GM18909 (cell line): ENCODE results near the gene PARD6G.

Experiments used
- ATAC-seq: cut with Tn5 transposase; IDR thresholded peaks from one replicate; pipeline ENCODE4 v1.9.1; 2021; ENCODE audit warnings: mild to moderate bottlenecking; ENCODE audit not compliant: unreplicated experiment, poor library complexity

The PARD6G gene

GRCh38 chr18:80218341-80219227, 28.7 kb downstream of the PARD6G start:
- ATAC-seq: no peak

DNA sequence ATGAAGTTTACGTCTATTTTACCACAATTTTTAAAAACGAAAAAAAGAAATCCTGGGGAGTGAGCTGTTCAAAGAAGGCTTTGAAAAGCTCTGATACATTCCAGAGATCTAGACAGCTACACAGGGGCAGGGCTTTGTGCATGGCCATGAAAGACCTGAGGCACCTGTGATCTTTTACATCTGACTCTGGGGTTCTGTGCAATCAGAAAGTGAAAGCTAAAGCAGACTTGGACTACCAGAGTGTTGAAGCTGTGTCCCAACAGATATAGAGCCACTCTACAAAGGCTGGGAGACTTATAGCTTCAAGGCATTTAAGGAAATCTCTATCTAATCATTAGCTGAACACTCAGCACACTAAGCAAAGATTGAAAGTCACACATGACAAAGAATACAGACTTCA, 34.1 kb downstream of the PARD6G start:
- ATAC-seq: peak; percentile 71

DNA sequence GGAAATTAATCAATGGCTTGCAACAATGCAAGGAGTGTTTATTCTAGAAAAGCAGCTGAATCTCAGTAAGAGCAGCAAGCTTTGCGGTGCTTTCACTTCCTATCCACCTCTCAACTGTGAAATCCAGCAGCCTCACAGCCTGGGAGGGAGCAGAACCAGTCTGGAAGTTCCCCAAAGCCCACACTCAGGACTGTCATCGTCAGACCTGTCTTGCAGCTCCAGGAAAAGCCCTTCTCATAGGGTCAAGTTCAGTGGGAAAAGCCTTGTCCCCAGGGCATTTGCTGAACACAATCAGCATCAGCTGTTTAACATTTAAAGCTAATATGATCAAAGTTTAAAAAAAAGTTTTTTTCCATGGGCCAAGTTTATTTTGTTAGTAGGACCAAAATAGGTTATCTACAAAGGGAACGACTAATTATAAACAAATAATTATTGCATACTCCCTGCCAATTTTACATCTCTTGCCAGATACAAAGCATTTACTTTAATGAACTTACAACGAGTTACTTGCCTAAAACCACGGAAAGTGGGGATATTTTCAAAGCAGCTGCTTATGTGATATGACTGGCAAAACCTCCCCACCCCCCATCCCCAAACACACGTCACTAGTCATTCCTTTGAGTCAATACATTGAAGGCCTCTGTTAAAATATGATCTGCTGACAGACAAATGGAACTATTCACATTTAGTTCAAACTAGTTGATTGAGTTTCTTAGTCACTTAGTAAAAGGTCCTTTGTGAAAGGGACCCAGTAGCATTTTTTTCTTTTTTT, 36.8 kb downstream of the PARD6G start:
- peak; percentile 73 for ATAC-seq

- ATAC-seq: no peak
Observed at GRCh38 chr18:80208620-80209019, 38.7 kb downstream of the PARD6G start.

DNA sequence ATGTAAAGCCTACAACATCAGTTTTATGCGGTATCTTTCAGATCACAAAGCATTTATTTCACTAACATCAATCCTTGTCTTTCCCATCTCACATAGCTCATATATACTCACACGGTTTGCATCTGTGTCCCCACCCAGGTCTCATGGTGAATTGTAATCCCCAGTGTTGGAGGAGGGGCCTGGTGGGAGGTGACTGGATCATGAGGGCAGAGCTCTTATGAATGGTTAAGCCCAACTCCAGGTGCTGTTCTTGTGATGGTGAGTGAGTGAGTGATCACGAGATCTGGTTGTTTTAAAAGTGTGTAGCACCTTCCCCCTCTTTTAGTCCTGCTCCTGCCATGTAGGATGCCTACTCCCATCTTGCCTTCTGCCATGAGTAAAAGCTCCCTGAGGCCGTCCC, 42.0 kb downstream of the PARD6G start:
- no peak for ATAC-seq

DNA sequence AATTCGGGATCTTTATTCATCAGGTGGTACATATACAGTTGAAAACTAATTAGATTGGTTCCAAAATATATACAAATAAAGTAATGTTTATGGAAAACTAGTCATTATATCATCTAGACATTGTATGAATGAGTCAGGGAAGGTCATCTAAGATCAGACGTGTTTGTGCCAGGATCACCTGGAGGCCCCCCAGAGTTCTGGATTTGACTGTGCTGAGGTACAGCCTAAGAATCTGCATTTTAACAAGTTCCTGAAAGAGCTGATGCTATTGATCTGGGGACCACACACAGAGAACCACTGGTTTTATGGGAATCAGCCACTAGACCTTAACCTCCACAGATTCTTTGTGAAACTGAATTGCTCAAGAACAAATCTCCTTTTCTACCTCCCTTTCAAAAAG, 43.2 kb downstream of the PARD6G start:
- ATAC-seq: no peak

DNA sequence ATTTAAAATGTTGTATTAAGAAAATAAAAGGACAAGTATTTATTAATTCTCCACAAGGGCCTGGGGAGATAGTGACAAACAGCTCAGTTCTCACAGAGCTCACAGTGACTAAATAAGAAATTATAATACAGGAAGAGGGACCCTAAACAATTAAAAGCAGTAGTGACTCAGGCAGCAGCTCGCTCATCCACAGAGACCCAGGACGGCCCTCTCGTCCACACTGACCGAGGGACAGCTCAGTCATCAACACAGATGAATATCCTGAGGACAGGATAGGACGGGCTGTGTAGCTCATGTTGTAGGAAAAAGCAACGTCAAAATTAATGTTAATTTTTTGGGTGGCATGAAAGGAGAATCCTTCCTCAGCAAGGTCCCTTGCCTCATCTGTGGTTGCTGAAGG, 44.1 kb downstream of the PARD6G start:
- ATAC-seq: no peak

DNA sequence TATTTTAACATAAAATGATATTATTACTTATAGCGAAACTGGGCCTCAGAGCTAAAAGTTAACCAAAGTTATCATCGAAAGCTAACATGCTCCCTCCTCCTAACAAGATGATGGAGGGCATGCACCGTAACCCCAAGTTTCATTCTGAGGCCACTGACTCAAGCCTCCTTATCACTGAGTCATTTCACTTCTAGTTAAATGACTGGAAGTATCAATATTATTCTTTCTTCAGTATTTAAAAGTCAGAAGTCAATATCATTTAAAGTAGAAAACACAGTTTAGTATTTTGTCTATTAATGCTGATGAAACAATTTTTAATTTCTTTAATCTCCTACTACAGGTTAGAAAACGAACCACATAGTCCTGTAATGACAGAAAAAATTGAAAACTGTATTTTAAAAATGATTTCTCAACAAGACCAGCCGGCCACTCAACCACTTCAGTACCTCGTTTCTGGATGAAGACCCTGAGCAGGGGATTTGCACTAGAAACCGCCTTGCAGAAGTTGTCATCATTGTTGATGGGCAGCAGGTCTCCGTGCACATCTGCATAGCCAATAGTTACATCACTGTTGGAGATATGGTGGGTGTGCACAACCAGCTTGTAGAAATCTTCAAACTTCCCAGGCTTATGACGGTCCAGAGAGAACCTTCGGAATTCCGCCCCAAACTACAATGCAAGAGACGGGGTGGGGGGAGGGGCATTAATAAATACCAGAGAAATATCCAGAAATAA, 44.9 kb downstream of the PARD6G start:
- ATAC-seq: peak; percentile 94

GRCh38 chr18:80201739-80202138, 45.6 kb downstream of the PARD6G start:
- ATAC-seq: peak; percentile 22

DNA sequence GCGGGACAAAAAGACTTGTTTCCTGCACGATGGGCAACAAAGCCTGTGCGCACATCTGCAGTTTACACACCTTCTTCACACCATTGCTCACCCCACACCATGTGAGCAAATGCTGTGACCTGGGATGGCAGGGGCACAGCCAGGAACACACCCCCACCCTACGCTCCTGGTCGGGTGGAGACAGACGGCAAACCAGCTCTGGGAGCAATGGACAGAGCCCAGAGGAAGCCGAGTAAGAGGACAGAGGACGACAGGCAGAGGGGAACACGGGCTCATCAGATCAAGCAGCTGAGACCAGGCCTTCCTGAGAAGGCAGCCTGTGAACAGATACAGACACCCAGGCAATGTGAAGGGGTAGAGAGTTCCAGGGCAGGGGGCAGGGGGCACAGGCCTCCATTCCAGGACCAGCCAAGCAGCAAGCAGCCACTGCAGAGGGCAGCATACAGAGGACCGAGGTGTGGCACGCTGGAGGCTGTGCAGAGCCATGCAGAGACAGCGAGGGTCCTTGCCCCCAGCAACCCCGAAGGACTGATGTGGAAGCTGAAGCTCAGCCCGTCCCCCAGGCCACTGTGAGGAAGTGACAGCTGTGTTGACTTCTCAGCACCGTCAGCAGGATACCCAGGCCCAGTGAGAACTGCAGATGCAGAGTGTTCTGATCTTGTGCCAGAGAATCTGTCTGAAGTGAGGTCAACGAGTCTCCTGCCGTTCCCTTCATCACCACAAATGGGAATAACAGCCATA, 46.2 kb downstream of the PARD6G start:
- ATAC-seq: no peak

DNA sequence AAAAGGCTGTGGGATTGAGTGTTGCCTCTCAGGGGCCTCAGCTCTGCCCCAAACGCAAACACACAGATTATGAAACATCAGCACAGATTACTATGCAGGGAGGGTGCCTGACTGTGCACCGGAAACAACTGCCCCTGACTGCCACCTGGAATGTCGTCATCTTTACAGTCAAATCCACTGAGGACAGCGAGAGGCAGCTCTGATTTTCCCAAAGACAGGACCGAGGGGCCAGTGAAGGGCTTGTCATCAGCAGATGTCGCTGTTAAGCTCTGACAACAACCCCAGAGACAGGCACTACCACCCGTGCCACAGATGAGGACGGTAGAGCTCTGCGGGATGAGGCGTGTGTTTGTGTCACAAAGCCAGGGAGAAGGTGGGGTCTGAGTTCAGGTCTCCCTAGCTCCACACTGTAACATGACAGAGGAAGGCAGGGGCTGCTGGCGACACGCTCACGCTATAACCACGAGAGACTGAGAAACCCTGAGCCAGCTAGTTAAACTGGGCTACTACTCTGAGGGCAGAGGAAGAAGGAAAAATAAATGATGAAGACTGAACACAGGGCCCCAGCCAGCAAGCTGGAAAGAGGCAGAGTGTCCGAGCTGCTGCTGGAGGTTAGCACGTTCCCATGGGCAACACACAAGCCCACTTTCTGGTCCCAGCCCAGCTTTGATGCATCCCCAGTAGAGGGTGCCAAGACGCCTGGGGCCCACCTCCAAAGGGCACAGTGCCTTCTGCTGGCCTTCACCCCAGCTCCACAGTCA, 47.0 kb downstream of the PARD6G start:
- no peak for ATAC-seq

GRCh38 chr18:80198994-80199748, 48.1 kb downstream of the PARD6G start:
- no peak for ATAC-seq

- ATAC-seq: no peak
Observed at GRCh38 chr18:80198391-80198790, 48.9 kb downstream of the PARD6G start.

DNA sequence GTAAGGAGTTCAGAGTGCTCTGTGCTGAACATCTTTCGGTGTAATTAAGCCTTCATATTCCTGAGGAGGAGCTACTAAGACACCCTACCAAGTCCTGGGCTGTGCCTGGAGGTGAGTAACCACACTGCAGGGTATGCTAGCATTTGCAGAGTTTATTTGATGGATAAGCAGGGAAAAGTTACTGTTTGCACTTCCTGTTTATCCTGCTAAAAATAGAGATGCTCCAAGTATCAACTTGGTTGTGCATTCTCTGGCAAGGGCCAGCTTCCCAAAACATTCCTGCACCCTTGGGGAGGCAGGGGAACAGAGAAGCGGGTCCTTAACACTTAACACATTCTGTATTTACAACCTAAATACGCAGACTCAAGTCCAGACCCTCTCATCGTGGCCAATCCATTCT, 49.8 kb downstream of the PARD6G start:
- no peak for ATAC-seq

DNA sequence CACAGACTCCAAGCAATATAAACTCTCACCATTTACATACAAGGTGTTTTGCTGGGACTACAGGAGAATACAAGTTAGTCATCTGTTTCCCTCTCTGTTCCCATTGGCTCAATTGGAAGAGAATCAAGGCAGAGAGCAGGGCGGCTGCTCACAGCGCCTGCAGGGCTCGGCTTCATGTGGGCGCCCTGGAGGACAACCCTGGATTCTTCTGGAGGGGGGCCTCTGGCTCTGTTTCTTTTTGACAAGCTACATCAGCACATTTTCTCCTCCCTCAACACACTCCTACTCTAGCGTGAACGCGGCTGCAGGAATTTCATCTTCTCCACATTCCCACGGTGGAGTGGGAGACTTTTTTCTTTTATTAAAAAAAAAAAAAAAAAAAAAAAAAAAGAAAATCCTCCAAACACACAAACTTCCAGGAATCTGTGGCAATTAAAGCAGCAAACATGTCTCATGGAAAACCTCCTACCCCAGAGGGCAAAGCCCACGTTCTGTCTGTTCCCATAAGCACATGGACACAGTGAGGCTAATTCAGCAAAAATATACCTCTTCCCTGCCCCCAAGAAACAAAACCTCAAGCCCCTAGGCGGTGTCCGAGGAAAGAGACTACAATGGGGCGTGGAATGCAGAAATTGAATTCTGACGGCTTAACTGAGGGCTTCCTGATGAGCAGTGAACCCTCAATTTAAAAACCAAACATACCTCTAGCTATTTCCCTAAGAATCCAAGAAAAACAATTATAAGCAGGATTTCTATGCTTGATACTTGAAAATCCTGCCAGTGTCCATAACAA, 50.6 kb downstream of the PARD6G start:
- no peak for ATAC-seq

- ATAC-seq: peak; percentile 73
Observed at GRCh38 chr18:80194874-80195570, 52.3 kb downstream of the PARD6G start.

DNA sequence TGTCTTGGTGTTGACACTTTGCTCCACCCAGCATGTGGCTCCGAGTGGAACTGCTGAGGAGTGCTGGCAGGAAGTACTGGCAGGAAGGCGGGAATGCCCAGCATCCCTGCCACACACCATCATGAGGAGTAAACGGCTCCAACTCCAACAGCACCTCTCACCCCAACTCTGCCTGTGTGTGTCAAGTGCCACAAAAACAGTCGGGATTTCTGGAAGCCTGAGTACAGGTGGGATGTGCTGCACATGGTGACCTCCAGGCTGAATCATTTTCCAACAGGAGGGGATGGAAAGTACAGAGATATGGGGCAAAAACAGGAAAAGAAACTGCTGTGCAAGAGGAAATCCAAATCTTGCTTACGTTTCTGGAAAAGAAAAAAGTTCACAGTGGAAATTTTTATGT, 53.6 kb downstream of the PARD6G start:
- no peak for ATAC-seq
